ENCODE data around the gene MIPOL1. TPM values are rescaled to one million over a fixed set of nuclear protein-coding genes. Genes with fewer than 3 reads are reported as not detected.

Gene MIPOL1
- total and polyA plus RNA-seq, 2 of the 13 experiments (the other 11 are each of a cell fraction or from before 2014, with no cell fraction given) = 8.6 to 34.2 TPM

DNA sequence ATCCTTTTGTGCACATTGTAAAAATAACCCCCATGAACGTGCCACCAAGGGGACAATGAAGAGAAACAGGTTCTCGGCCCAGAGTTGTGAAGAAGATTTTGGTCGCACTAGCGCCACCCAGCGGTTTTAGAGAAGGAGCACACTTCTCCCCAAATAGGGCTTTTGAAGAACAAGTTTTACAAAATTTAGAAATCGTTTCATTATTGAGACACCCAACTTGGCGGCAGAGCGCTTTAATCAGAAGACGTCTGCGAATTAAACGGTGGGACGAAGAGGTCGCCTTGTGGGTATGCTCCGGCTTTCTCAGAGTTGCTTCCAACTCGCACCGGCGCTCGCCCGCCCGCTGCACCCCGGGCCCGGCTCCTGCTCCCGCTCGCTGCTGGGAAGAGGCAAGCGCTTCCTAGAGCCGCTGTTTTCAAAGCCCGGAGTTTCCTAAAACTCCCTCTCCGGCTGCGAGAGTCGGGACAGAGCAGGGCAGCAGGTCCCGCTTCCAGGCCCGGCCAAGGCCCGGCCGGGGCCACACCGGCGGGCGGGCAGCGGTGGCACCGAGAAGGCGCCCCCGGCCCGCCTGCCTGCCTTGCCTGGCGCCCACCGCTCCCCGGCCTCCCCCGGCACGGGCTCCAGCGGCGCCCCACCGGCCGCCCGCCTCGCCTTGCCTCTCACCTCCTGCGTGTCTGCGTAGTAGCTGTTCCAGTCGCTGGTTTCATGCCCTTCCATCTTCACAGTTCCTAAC, 396.7 kb downstream of the MIPOL1 start (continued):
- TF ChIP-seq, protein P1, sequence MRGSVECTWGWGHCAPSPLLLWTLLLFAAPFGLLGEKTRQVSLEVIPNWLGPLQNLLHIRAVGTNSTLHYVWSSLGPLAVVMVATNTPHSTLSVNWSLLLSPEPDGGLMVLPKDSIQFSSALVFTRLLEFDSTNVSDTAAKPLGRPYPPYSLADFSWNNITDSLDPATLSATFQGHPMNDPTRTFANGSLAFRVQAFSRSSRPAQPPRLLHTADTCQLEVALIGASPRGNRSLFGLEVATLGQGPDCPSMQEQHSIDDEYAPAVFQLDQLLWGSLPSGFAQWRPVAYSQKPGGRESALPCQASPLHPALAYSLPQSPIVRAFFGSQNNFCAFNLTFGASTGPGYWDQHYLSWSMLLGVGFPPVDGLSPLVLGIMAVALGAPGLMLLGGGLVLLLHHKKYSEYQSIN (CRISPR knock-in tag; IDR thresholded peaks at IDR 0.05; ENCODE audit: borderline replicate concordance) = no peak
- TF ChIP-seq ZNF550 (CRISPR knock-in tag; IDR thresholded peaks at IDR 0.05; ENCODE audit: borderline replicate concordance) (peak; percentile 78; the same call in 1 of the 2 replicates), HNRNPL (IDR thresholded peaks at IDR 0.05; ENCODE audit: low read depth, low read length) (no peak), ZNF350 (CRISPR knock-in tag; IDR thresholded peaks at IDR 0.05; ENCODE audit: borderline replicate concordance, low read depth) (peak; percentile 74; the same call in 1 of the 2 replicates), SP1 (IDR thresholded peaks at IDR 0.05) (no peak), SP1 (CRISPR knock-in tag; IDR thresholded peaks at IDR 0.05) (no peak), NFIB (CRISPR knock-in tag; IDR thresholded peaks at IDR 0.05; ENCODE audit: borderline replicate concordance) (no peak), ADNP (CRISPR knock-in tag; IDR thresholded peaks at IDR 0.05) (no peak; the same call in 1 of the 2 replicates), ZNF207 (IDR thresholded peaks at IDR 0.05; ENCODE audit: borderline replicate concordance) (no peak), ZNF17 (CRISPR knock-in tag; IDR thresholded peaks at IDR 0.05) (no peak), ZNF772 (CRISPR knock-in tag; IDR thresholded peaks at IDR 0.05) (no peak), ZNF232 (CRISPR knock-in tag; IDR thresholded peaks at IDR 0.05; ENCODE audit: borderline replicate concordance) (peak; percentile 53; the same call in 1 of the 2 replicates), ZNF124 (CRISPR knock-in tag; IDR thresholded peaks at IDR 0.05) (peak; percentile 76; the same call in 1 of the 2 replicates), TEAD3 (CRISPR knock-in tag; optimal IDR thresholded peaks at IDR 0.05; ENCODE audit: borderline replicate concordance) (peak; percentile 69), SNAPC2 (CRISPR knock-in tag; IDR thresholded peaks at IDR 0.05) (peak; percentile 87; the same call in 1 of the 2 replicates)
- TF ChIP-seq, protein P2, sequence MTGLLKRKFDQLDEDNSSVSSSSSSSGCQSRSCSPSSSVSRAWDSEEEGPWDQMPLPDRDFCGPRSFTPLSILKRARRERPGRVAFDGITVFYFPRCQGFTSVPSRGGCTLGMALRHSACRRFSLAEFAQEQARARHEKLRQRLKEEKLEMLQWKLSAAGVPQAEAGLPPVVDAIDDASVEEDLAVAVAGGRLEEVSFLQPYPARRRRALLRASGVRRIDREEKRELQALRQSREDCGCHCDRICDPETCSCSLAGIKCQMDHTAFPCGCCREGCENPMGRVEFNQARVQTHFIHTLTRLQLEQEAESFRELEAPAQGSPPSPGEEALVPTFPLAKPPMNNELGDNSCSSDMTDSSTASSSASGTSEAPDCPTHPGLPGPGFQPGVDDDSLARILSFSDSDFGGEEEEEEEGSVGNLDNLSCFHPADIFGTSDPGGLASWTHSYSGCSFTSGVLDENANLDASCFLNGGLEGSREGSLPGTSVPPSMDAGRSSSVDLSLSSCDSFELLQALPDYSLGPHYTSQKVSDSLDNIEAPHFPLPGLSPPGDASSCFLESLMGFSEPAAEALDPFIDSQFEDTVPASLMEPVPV (CRISPR knock-in tag; IDR thresholded peaks at IDR 0.05) = no peak; the same call in 1 of the 2 replicates
- TF ChIP-seq, protein P3, sequence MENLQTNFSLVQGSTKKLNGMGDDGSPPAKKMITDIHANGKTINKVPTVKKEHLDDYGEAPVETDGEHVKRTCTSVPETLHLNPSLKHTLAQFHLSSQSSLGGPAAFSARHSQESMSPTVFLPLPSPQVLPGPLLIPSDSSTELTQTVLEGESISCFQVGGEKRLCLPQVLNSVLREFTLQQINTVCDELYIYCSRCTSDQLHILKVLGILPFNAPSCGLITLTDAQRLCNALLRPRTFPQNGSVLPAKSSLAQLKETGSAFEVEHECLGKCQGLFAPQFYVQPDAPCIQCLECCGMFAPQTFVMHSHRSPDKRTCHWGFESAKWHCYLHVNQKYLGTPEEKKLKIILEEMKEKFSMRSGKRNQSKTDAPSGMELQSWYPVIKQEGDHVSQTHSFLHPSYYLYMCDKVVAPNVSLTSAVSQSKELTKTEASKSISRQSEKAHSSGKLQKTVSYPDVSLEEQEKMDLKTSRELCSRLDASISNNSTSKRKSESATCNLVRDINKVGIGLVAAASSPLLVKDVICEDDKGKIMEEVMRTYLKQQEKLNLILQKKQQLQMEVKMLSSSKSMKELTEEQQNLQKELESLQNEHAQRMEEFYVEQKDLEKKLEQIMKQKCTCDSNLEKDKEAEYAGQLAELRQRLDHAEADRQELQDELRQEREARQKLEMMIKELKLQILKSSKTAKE (CRISPR knock-in tag; IDR thresholded peaks at IDR 0.05; ENCODE audit: borderline replicate concordance) = no peak
- TF ChIP-seq, protein P4, sequence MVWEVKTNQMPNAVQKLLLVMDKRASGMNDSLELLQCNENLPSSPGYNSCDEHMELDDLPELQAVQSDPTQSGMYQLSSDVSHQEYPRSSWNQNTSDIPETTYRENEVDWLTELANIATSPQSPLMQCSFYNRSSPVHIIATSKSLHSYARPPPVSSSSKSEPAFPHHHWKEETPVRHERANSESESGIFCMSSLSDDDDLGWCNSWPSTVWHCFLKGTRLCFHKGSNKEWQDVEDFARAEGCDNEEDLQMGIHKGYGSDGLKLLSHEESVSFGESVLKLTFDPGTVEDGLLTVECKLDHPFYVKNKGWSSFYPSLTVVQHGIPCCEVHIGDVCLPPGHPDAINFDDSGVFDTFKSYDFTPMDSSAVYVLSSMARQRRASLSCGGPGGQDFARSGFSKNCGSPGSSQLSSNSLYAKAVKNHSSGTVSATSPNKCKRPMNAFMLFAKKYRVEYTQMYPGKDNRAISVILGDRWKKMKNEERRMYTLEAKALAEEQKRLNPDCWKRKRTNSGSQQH (CRISPR knock-in tag; IDR thresholded peaks at IDR 0.05; ENCODE audit: low read depth) = peak; percentile 36; the same call in 1 of the 2 replicates
